Spleen (tissue), 11 donors: ENCODE data around the gene SLC30A10. TPM values are rescaled to one million over a fixed set of nuclear protein-coding genes. Genes with fewer than 3 reads are reported as not detected.
"Not testable (repeated sequence)": the region's sequence is repeated elsewhere in the genome, so short reads cannot be mapped to it uniquely, and the experiment has no call there.

Source experiments
- DNase-seq: peaks from one replicate; pipeline ENCODE4 v3.0.0-alpha.2; 2020
- H3K27ac ChIP-seq, 8 donors: fragments of 200-600 bp; sonication (generic) in 7 of 8; 1 replicate in 4 of 8; 2 replicates in 4 of 8; pipeline versions ENCODE4 v1.5.0 to v1.8.0; 2016 to 2021; ENCODE audit warnings: inconsistent platforms in 4 of 8, mild to moderate bottlenecking in 4 of 8, moderate library complexity in 1 of 8
- H3K27me3 ChIP-seq, 7 donors: fragments of 200-600 bp; sonication (generic) in 6 of 7; replicated peaks in 1 of 7; 1 replicate in 4 of 7; 2 replicates in 3 of 7; pipeline versions ENCODE4 v1.5.0 to v1.8.0; 2016 to 2021; ENCODE audit warnings: inconsistent platforms in 3 of 7, mild to moderate bottlenecking in 1 of 7
- H3K36me3 ChIP-seq, 6 donors: fragments of 200-600 bp; sonication (generic) in 5 of 6; 1 replicate in 4 of 6; 2 replicates in 2 of 6; pipeline versions ENCODE4 v1.5.0 to v1.8.0; 2016 to 2021; ENCODE audit warnings: inconsistent platforms in 2 of 6
- H3K4me1 ChIP-seq, 6 donors: fragments of 200-600 bp; sonication (generic) in 5 of 6; 1 replicate in 3 of 6; 2 replicates in 3 of 6; pipeline versions ENCODE4 v1.5.0 to v1.8.0; 2016 to 2021; ENCODE audit warnings: inconsistent platforms in 3 of 6
- H3K4me3 ChIP-seq, 8 donors: fragments of 200-600 bp; sonication (generic) in 7 of 8; 1 replicate in 4 of 8; 2 replicates in 4 of 8; pipeline versions ENCODE4 v1.5.0 to v1.8.0; 2016 to 2021; ENCODE audit warnings: inconsistent platforms in 4 of 8, mild to moderate bottlenecking in 4 of 8, moderate library complexity in 2 of 8
- H3K9me3 ChIP-seq, 8 donors: fragments of 200-600 bp; sonication (generic) in 7 of 8; 1 replicate in 4 of 8; 2 replicates in 4 of 8; pipeline versions ENCODE4 v1.5.0 to v1.8.0; 2016 to 2021; ENCODE audit warnings: inconsistent platforms in 4 of 8
- POLR2A ChIP-seq, 3 donors: fragments of 450-650 bp; IDR thresholded peaks; one replicate each; pipeline ENCODE4 v1.5.1; 2017; ENCODE audit warnings: antibody characterized with exemption in 3 of 3, mild to moderate bottlenecking in 1 of 3
- POLR2AphosphoS5 ChIP-seq, 3 donors: sonication (generic); formaldehyde crosslinking; IDR thresholded peaks; one replicate each; pipeline ENCODE4 v1.5.1; 2017; ENCODE audit warnings: antibody characterized with exemption in 3 of 3
- WGBS, 5 donors: extraction: QIAGEN DNeasy Blood & Tissue Kit in 3 of 5; methylation state at CpG; one replicate each; pipeline versions ENCODE4 v1.1.5 to v1.1.7; 2013 to 2018; 5-methylcytosine and 5-hydroxymethylcytosine counted together
- intact Hi-C: fragments of 100-400 bp; cut with DNase I; formaldehyde crosslinking; loops from one replicate; pipeline ENCODE4 v1.15.0; 2023; ENCODE audit warnings: low total_unique reads
- polyA plus RNA-seq, 3 donors: library from polyadenylated mRNA; stranded (reverse); fragments of 200-250 nt; gene quantifications; one replicate each; pipeline ENCODE4 v1.2.1, GENCODE V29; 2013
- total RNA-seq, 7 donors: library from RNA; depleted of rRNA in 3 of 7; stranded (reverse); fragments of >200 nt in 3 of 7; fragmentation: NEBNext Ultra II Directional in 4 of 7; extraction: Animal tissue kit (Norgen Biotek cat#: 25700) in 4 of 7; gene quantifications; one replicate each; pipeline versions ENCODE4 v1.1.0 to v1.2.1, GENCODE V29; 2016 to 2021
- TF ChIP-seq, protein P1 (sequence below), 11 experiments: fragments of 200-600 bp in 7 of 11; fragments of 450-650 bp in 4 of 11; sonication (generic) in 4 of 11; IDR thresholded peaks in 8 of 11; conservative IDR thresholded peaks in 3 of 11; 1 replicate in 7 of 11; 2 replicates in 4 of 11; pipeline versions ENCODE4 v1.4.0 to v1.8.0; 2016 to 2021; ENCODE audit warnings: antibody characterized with exemption in 11 of 11, inconsistent platforms in 4 of 11, mild to moderate bottlenecking in 1 of 11
- donor health status: healthy with polysubstance abuse.
- donor health status: DM: no; HTN: no; CAD: no; lungs with moderate emphysema.
- donor health status: DM: no; HTN: no; CAD: no.
- donor health status: Bipolar disorder and iron deficiency.
- donor health status: healthy.
- donor health status: DM: no; HTN: no; CAD: no.
- donor health status: DM: yes; HTN: yes; CAD: no.

The SLC30A10 gene
- total and polyA plus RNA-seq, 10 donors, result 0.03 TPM; not detected in 9

DNA sequence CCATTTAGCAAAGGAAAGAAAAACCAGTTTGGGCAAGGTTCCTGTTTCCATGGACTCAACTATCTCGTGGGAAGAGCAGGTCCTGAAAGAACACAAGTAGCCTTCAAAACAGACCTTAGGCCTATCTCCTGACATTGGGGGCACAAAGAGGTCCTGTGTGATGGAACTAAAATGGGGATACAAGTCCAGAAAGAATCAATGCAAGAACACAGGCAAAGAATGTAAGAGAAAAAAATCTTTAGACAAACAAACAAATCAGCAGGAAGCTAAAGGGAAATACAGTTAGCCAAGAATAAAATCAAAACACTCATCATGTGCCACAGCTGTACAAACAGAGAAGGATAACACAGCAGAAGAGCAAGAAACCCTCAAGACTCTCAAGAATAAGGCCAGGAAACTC lies 28.2 kb downstream of the SLC30A10 start:
- Histone ChIP-seq H3K27me3 (no peaks in the 10 kb centered on the region), H3K4me1 (no peaks in the 10 kb centered on the region), H3K27ac (no peak overlapping the region), H3K9me3 (no peaks in the 10 kb centered on the region), H3K36me3 (no peaks in the 10 kb centered on the region), H3K4me3 (no peak overlapping the region)
- TF ChIP-seq, protein P1, sequence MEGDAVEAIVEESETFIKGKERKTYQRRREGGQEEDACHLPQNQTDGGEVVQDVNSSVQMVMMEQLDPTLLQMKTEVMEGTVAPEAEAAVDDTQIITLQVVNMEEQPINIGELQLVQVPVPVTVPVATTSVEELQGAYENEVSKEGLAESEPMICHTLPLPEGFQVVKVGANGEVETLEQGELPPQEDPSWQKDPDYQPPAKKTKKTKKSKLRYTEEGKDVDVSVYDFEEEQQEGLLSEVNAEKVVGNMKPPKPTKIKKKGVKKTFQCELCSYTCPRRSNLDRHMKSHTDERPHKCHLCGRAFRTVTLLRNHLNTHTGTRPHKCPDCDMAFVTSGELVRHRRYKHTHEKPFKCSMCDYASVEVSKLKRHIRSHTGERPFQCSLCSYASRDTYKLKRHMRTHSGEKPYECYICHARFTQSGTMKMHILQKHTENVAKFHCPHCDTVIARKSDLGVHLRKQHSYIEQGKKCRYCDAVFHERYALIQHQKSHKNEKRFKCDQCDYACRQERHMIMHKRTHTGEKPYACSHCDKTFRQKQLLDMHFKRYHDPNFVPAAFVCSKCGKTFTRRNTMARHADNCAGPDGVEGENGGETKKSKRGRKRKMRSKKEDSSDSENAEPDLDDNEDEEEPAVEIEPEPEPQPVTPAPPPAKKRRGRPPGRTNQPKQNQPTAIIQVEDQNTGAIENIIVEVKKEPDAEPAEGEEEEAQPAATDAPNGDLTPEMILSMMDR (IDR thresholded peaks at IDR 0.05 in 8 of 11, conservative IDR thresholded peaks at IDR 0.05 in 3 of 11), result no peak
- TF ChIP-seq POLR2A (IDR thresholded peaks at IDR 0.05), result no peak
- DNase-seq, result no peak
- intact Hi-C loops, result no loop called here
- WGBS, 5 donors, result 42 to 64% (median 56%) methylated on average over 1 of the region's 1 CpG

- H3K4me3 ChIP-seq, result no peak overlapping the region
- DNase-seq, result no peak
- no peaks in the 10 kb centered on the region for H3K4me1 ChIP-seq
- TF ChIP-seq POLR2AphosphoS5 (IDR thresholded peaks at IDR 0.05), result no peak
- TF ChIP-seq, protein P1 (IDR thresholded peaks at IDR 0.05 in 8 of 11, conservative IDR thresholded peaks at IDR 0.05 in 3 of 11), result no peak
- TF ChIP-seq POLR2A (IDR thresholded peaks at IDR 0.05), result no peak
- H3K36me3 ChIP-seq, result no peaks in the 10 kb centered on the region
- no peak overlapping the region for H3K27ac ChIP-seq
- no peaks in the 10 kb centered on the region for H3K27me3 ChIP-seq
- 83 to 89% (median 85%) methylated on average over 5 of the region's 5 CpGs for WGBS, 5 donors
- intact Hi-C loops, result no loop called here
- H3K9me3 ChIP-seq, result no peaks in the 10 kb centered on the region
Observed at GRCh38 chr1:219898375-219898774, 30.0 kb downstream of the SLC30A10 start.

- Histone ChIP-seq H3K4me1 (no peaks in the 10 kb centered on the region), H3K4me3 (no peak overlapping the region), H3K9me3 (no peaks in the 10 kb centered on the region), H3K27me3 (no peaks in the 10 kb centered on the region), H3K27ac (no peak overlapping the region), H3K36me3 (no peaks in the 10 kb centered on the region)
- TF ChIP-seq POLR2AphosphoS5 (IDR thresholded peaks at IDR 0.05) (no peak), POLR2A (IDR thresholded peaks at IDR 0.05) (no peak)
- TF ChIP-seq, protein P1 (IDR thresholded peaks at IDR 0.05 in 8 of 11, conservative IDR thresholded peaks at IDR 0.05 in 3 of 11), result no peak
- intact Hi-C loops, result no loop called here
- DNase-seq, result no peak
- 67 to 85% (median 81%) methylated on average over 5 of the region's 5 CpGs for WGBS, 5 donors
Observed at GRCh38 chr1:219897914-219898313, 30.4 kb downstream of the SLC30A10 start.

- H3K36me3 ChIP-seq, H3K27ac ChIP-seq, H3K4me3 ChIP-seq, DNase-seq, H3K9me3 ChIP-seq, H3K4me1 ChIP-seq, intact Hi-C loops, H3K27me3 ChIP-seq: not testable (repeated sequence)
- 95 to 100% (median 95%) methylated on average over 1 of the region's 1 CpG for WGBS, 5 donors
Observed at GRCh38 chr1:219892271-219892670, 36.1 kb downstream of the SLC30A10 start.

GRCh38 chr1:219891846-219892245 lies 36.5 kb downstream of the SLC30A10 start:
- H3K27me3 ChIP-seq, DNase-seq, H3K9me3 ChIP-seq, H3K36me3 ChIP-seq, intact Hi-C loops, H3K4me1 ChIP-seq, H3K4me3 ChIP-seq, H3K27ac ChIP-seq: not testable (repeated sequence)
- 78 to 95% (median 85%) methylated on average over 4 of the region's 4 CpGs for WGBS, 5 donors

DNA sequence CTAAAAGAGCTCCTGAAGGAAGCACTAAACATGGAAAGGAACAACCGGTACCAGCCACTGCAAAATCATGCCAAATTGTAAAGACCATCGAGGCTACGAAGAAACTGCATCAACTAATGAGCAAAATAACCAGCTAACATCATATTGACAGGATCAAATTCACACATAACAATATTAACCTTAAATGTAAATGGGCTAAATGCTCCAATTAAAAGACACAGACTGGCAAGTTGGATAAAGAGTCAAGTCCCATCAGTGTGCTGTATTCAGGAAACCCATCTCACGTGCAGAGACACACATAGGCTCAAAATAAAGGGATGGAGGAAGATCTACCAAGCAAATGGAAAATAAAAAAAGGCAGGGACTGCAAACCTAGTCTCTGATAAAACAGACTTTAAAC lies 39.7 kb downstream of the SLC30A10 start:
- intact Hi-C loops, H3K4me1 ChIP-seq, H3K4me3 ChIP-seq, DNase-seq, H3K9me3 ChIP-seq, H3K27ac ChIP-seq, H3K36me3 ChIP-seq, H3K27me3 ChIP-seq: not testable (repeated sequence)
- 66 to 89% (median 84%) methylated on average over 3 to 4 of the region's 4 CpGs for WGBS, 5 donors
